ENCODE measurements around the gene ARPC1A.
A peak's percentile ranks its signal among the peaks of the same experiment; 100 is the strongest.

Gene ARPC1A

DNA sequence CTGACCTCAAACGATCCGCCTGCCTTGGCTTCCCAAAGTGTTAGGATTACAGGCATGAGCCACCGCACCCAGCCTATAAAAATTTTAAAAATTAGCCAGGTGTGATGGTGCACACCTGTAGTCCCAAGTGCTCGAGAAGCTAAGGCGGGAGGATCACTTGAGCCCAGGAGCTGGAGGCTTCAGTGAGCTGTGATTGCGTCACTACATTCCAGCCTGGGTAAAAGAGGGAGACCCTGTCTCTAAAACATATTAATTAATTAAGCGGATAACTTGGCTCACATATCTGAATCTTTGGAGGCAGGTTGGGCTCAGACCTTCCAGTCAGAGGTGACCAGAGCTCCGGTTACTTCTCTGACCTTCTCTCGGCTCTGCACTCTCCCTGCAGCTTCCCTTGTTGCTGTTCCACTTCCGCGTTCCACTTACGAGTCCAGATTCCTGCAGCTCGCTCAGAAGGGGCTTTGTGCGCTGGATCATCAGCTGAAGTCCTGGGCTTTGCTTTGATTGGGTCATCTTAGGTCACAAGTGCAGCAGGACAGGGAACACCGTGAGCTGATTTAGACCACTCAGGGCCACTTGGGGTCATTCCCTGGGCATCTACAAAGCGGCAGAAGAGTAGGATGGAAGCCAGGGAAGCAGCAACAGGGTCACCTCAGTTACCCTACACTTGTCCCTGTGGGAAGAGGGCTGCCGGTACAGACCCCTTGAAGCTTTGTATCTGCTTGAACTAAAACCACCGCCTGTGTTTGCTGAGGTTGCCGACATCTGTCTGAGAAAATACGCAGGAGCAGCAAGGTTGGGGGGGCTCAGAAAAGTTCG, 46.8 kb downstream of the ARPC1A start:
- Histone ChIP-seq H3K4me3 (ENCODE audit: low read depth, low read length) (no peak overlapping the region), H3K9ac (no peak overlapping the region), H2AFZ (peak overlapping the region; percentile 48)

DNA sequence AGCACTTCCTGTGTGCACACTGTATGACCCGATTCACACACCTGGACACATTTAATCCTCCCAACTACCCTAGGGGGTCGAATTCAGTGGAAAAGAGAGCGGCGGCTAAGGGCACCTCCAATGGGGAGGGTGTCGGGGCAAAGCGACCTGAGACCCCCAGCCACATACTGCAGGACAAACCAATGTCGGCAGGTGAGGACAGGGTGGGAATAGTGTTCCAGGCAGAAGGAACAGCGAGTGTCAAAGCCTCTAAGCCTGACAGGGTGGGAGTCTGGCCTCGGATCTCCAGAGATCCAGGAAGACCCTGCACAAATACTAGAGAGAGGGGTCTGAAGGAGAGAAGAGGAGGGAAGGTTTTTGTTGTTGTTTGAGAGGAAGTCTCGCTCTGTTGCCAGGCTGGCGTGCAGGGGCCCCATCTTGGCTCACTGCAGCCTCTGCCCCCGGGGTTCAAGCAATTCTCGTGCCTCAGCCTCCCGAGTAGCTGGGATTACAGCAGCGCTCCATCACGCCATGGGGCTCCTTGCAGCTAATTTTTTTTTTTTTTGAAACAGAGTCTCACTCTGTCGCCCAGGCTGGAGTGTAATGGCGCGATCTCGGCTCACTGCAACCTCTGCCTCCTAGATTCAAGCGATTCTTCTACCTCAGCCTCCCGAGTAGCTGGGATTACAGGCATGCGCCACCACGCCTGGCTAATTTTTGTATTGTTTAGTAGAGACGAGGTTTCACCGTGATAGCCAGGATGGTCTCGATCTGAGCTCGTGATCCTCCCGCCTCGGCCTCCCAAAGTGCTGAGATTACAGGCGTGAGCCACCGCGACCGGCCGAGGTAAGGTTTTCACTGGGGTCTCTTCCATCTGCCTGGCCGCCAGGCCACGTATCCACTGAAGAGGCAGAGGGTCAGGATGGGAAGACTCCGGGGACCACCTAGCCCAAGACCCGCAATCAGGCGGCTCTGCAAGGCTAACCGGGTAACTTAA, 47.7 kb downstream of the ARPC1A start:
- H3K36me3 ChIP-seq (ENCODE audit: control insufficient read depth, insufficient read depth, low read length): no peaks in the 10 kb centered on the region
- peak overlapping the region; percentile 48 for H2AFZ ChIP-seq
- H3K4me3 ChIP-seq (ENCODE audit: low read depth, low read length): peak overlapping the region; percentile 62
- no peaks in the 10 kb centered on the region for H3K9me3 ChIP-seq (ENCODE audit: control insufficient read depth, low read length)
- H3K9ac ChIP-seq: no peak overlapping the region
- H3K79me2 ChIP-seq: no peaks in the 10 kb centered on the region
- no peaks in the 10 kb centered on the region for H3K27me3 ChIP-seq (ENCODE audit: control insufficient read depth, insufficient read depth, low read length)
- H3K4me1 ChIP-seq: peaks cover 5% of the 10 kb centered on the region
- peak overlapping the region; percentile 64 for H3K27ac ChIP-seq
- peak overlapping the region; percentile 63 for H3K4me2 ChIP-seq (ENCODE audit: low read length)
- TF ChIP-seq, protein P1, sequence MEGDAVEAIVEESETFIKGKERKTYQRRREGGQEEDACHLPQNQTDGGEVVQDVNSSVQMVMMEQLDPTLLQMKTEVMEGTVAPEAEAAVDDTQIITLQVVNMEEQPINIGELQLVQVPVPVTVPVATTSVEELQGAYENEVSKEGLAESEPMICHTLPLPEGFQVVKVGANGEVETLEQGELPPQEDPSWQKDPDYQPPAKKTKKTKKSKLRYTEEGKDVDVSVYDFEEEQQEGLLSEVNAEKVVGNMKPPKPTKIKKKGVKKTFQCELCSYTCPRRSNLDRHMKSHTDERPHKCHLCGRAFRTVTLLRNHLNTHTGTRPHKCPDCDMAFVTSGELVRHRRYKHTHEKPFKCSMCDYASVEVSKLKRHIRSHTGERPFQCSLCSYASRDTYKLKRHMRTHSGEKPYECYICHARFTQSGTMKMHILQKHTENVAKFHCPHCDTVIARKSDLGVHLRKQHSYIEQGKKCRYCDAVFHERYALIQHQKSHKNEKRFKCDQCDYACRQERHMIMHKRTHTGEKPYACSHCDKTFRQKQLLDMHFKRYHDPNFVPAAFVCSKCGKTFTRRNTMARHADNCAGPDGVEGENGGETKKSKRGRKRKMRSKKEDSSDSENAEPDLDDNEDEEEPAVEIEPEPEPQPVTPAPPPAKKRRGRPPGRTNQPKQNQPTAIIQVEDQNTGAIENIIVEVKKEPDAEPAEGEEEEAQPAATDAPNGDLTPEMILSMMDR (IDR thresholded peaks at IDR 0.05): no peak

More for the DNA sequence above, 46.8 kb downstream of the ARPC1A start:
- H3K36me3 ChIP-seq (ENCODE audit: control insufficient read depth, insufficient read depth, low read length): no peaks in the 10 kb centered on the region
- H3K4me1 ChIP-seq: peaks cover 5% of the 10 kb centered on the region
- peak overlapping the region; percentile 60 for H3K4me2 ChIP-seq (ENCODE audit: low read length)
- TF ChIP-seq, protein P1 (IDR thresholded peaks at IDR 0.05): no peak
- no peaks in the 10 kb centered on the region for H3K27me3 ChIP-seq (ENCODE audit: control insufficient read depth, insufficient read depth, low read length)
- no peaks in the 10 kb centered on the region for H3K9me3 ChIP-seq (ENCODE audit: control insufficient read depth, low read length)
- no peak overlapping the region for H3K27ac ChIP-seq
- no peaks in the 10 kb centered on the region for H3K79me2 ChIP-seq

DNA sequence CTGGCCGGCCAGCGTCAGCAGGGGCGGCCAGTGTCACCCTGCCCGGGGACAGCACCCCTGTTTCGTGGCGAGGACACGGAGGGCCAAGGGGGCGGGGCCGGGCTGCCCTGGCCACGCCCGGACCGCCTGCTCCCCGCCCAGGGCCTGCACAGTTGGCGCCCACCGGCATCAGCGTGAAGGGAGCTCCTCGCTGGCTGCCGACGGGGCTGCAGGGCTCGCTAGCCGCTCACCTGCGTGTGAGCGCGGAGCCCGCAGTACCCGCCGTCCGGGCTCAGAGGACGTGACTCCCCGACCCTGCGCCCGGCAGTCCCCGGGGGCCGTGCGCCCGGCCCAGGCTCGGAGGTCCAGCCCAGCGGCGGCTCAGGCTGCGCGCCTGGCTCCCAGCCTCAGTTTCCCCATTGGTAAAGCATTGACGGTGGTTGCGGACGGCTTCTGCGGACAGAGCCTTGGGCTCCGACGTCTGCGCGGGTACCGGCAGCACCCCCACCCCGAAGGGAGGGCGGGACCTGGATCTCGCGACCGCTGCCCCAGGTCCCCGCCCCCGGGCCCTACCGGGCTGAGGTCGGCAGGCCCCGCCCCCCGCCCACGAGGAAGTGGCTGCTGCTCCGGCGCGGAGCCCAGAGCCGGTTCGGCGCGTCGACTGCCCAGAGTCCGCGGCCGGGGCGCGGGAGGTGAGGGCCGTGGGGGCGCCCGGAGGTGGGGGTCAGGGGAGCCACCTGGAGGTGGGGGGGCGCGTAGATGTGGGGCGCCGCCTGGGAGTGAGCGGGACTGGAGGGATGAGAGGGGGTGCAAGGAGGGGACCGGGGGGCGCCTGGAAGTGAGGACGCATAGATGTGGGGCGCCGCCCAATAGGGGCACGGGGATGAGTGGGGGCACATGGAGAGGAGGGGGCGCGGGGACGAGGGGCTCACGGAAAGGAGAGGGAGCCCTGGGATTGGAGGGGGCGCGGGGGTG, 48.7 kb downstream of the ARPC1A start, which contains the start of gene ARPC1B:
Gene ARPC1B (plus strand): TSS at position 620 of the 954 bp plus-strand sequence. CDS start 10,985 bp downstream, outside the sequence.
- H3K9ac ChIP-seq: no peak within 1 kb of the TSS
- H3K4me2 ChIP-seq (ENCODE audit: low read length): peak within 1 kb of the TSS; percentile 63
- H3K36me3 ChIP-seq (ENCODE audit: control insufficient read depth, insufficient read depth, low read length): no peaks in the 10 kb centered on the region
- peak within 1 kb of the TSS; percentile 62 for H3K4me3 ChIP-seq (ENCODE audit: low read depth, low read length)
- H3K4me1 ChIP-seq: peaks cover 5% of the 10 kb centered on the region
- TF ChIP-seq, protein P1 (IDR thresholded peaks at IDR 0.05): no peak
- no peaks in the 10 kb centered on the region for H3K27me3 ChIP-seq (ENCODE audit: control insufficient read depth, insufficient read depth, low read length)
- peak within 1 kb of the TSS; percentile 94 for H2AFZ ChIP-seq
- no peaks in the 10 kb centered on the region for H3K79me2 ChIP-seq
- no peaks in the 10 kb centered on the region for H3K9me3 ChIP-seq (ENCODE audit: control insufficient read depth, low read length)
- peak within 1 kb of the TSS; percentile 64 for H3K27ac ChIP-seq

- Histone ChIP-seq H3K9me3 (ENCODE audit: control insufficient read depth, low read length) (no peaks in the 10 kb centered on the region), H3K36me3 (ENCODE audit: control insufficient read depth, insufficient read depth, low read length) (no peaks in the 10 kb centered on the region), H3K4me2 (ENCODE audit: low read length) (peak overlapping the region; percentile 63), H3K27me3 (ENCODE audit: control insufficient read depth, insufficient read depth, low read length) (no peaks in the 10 kb centered on the region), H3K79me2 (no peaks in the 10 kb centered on the region), H3K27ac (peak overlapping the region; percentile 64), H2AFZ (peak overlapping the region; percentile 94), H3K4me3 (ENCODE audit: low read depth, low read length) (peak overlapping the region; percentile 62), H3K4me1 (peaks cover 5% of the 10 kb centered on the region), H3K9ac (no peak overlapping the region)
- TF ChIP-seq, protein P1 (IDR thresholded peaks at IDR 0.05): no peak
Measured at GRCh38 chr7:99375070-99375807, 49.5 kb downstream of the ARPC1A start.

All from parathyroid adenoma (tissue), 2 donors.